ENCODE results near the gene PCSK2.
"Not testable (repeated sequence)": the region's sequence is repeated elsewhere in the genome, so short reads cannot be mapped to it uniquely, and the experiment has no call there.

PCSK2 gene

GRCh38 chr20:17226410-17227218 is at the start of gene PCSK2:
PCSK2 (plus strand) TSS chr20:17227040; CDS start chr20:17227306, 266 bp downstream.
- no peak for DNase-seq

GRCh38 chr20:17177341-17177740 is 49.5 kb upstream of the PCSK2 start:
- no peak for DNase-seq

- no peak for DNase-seq
Observed at GRCh38 chr20:17179840-17180239, 47.0 kb upstream of the PCSK2 start.

DNA sequence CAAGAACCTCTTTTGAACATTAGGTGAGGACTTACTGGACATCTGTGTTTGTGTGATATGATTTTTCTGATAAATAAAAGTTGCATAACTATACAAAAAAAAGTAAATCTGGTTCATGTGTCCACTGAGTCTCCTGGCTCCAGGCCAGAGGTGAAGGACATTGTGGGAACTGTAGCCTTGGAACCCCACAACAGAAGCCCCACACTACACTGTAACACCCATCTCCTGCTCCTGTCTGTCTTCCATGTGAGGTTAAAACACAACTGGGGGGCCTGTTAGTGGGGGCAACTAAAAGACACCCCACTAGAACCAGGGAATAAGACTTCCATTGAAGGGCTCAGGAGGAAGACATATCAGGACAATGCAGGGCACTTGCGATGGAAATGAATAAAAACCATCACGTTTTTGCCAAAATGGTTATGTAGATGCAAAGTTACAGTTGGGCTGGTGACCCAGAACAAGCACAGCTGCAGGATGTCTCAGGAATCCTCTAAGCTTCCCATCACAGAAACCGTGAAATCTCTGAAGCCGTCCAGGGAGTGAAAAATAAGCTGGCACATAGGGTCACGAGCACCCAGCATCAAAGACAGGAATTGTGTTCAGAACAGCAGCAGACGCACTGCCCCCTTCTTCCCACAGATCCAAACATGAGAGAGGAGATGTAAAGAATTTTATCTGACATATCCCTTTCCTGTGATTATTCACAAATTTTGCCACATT is 36.7 kb upstream of the PCSK2 start:
- no peak for DNase-seq

- no peak for DNase-seq
Observed at GRCh38 chr20:17197041-17197440, 29.8 kb upstream of the PCSK2 start.

DNA sequence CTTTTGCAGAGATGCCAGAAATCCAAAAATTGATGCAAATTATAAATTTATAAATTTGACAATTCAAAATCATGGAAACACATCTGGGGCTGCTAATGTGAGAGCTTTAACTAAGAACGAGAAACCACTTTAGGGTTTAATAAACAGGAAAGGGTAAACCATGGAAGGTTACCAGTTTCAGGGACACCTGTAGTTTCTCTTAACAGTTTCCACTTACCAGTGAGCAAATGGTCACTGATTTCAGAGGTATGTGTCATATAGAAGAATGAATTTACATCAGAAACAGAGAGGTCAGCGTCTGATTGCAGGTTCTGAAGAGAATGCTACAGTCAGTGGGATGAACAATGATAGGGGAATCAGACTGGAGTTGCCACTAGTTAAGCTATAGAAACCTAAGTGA is 24.8 kb upstream of the PCSK2 start:
- no peak for DNase-seq

DNA sequence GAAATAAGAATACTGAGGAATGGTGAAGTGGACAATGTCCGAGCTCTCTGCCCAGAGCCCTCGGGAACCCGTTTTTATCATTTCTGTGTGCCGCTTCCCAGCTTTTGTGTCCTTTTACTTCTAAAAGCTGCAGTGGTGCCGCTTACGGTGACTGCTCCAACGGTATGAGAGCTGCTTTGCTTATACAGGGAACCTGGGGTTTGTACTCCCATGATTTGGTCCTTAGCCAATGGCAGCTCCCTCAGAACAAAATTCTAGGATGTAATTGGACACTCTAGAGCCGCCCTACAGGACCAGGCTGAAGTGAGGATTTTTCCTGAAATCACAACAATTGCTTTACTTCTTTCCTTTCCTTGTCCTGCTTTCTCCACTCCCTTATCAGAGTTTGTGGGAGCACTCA is 24.2 kb upstream of the PCSK2 start:
- no peak for DNase-seq

DNA sequence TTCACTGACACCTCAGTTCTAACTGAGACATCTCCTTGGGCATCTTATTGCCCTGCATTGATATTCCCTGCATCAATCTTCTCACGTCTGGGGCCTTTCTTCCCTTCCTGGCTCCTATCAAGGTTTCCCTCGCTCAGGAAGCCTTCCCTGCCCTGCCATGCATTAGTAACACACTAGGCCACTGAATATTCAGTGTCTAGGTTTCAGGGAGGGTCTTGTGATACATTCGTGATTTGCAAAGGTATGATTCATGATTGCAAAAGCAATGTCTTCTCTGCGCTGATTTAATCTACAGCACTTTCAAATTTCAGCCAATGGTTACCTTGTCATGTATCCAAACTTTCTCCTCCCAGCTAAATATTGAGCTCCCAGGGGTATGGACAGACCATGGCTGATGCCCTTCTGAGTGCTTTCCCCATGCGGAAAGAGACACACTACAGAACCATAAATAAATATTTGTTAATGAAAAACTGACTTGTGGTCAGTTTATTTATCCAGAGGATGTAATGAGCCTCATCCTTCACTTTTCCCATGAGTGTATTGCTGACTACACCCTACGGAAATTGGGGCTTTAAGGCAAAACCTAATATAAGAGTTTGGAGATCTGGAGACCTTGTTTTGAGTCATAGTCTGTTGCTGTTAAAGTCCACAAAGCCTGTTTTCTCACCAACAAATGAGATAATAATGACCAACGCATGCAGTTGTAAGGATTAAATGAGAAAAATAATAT is 21.6 kb upstream of the PCSK2 start:
- no peak for DNase-seq

- DNase-seq: no peak
Observed at GRCh38 chr20:17210387-17210786, 16.5 kb upstream of the PCSK2 start.

- no peak for DNase-seq
Observed at GRCh38 chr20:17210983-17211382, 15.9 kb upstream of the PCSK2 start.

DNA sequence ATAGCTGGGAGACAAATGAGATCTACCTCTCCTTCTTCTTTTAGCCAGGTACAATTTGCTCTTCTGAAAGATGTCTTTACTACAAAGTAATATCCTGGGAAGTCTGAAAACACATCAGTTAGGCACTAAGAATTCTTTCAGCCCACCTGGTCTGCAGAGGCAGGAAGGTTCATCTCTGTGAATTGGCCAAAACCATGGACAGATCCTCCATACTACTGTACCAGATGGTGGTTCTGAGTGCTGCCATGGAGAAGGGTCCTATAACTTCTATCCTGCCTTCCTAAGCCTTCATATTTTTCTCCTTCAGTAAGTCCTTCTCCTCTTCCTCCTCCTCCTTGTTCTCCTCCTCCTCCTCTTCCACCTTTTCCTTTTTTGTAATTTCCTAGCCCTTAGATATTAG is 11.7 kb upstream of the PCSK2 start:
- DNase-seq: no peak

DNA sequence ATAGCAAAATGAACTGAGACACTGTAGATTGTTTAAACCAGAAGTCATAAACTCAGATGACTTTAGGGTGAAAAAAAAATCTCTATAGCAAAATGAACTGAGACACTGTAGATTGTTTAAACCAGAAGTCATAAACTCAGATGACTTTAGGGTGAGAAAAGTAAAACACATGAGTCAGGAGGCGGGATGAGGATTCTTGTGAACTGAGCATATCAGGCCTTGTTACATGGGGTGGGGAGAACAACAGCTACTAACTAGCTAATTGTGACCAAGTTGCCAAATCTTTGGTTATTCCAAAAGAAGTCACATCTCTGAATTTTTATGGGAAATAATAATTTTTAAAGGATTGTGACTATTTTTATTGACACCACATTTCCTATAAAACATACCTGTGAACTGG is 7.0 kb upstream of the PCSK2 start:
- DNase-seq: not testable (repeated sequence)

GRCh38 chr20:17223553-17223952 is 3.3 kb upstream of the PCSK2 start:
- no peak for DNase-seq

DNA sequence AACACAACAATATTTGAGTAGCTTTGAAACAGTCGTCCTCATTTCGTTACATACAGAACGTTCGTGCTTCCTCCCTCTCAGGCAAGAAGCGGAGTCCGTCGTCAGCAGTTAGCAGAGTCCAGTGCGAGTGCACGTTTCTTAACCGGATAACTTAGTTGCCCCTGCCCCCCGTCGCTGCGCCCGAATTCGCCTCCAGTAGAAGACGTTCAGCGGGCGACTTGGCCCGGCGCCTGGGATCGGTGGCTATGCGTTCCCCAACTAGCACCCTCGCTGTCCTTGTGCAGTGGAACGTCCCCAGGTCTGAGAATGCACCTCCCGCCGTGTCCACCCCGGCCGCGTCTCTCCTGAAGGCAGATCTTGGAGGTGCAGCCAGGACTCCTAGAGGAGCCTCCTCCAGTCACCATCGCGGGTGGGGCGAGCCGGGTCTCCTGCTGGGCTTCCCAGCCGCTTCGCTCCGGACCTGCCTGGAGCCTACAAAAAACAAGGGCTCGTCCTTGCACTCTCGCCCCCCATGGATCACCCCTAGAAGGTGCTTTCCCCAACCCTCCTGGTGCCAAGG is 910 bp upstream of the PCSK2 start:
- DNase-seq: no peak

DNA sequence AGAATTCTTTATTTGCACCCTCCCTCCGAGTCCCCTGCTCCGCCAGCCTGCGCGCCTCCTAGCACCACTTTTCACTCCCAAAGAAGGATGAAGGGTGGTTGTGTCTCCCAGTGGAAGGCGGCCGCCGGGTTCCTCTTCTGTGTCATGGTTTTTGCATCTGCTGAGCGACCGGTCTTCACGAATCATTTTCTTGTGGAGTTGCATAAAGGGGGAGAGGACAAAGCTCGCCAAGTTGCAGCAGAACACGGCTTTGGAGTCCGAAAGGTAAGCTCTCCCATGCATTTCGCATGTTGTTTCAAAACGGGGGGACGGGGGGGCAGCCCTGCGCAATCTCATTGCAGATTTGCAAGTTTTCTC is 357 bp downstream of the PCSK2 start:
- DNase-seq: no peak

- no peak for DNase-seq
Observed at GRCh38 chr20:17227669-17228623, 1.1 kb downstream of the PCSK2 start.

- no peak for DNase-seq
Observed at GRCh38 chr20:17228624-17229061, 1.8 kb downstream of the PCSK2 start.

DNA sequence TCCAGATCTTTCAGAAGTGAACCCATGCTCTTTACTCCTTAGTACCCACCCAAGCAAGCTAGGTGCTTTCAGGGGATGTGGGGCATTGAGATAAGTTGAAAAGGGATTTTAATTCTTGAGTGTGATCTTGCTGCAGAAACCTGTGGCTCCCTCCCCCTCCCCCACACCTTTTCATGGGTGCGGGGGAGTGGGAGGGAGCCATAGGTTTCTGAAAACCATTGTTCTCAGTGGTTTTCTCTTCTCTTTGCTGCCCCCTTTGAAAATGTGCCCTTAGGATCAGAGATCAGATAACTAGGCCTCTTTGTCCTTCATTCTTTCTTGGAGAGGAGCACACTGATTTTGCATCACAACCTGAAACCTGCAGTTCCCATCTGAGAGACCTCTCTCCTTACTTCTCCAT is 2.4 kb downstream of the PCSK2 start:
- DNase-seq: no peak

GRCh38 chr20:17233626-17234025 is 6.8 kb downstream of the PCSK2 start:
- DNase-seq: no peak

- DNase-seq: no peak
Observed at GRCh38 chr20:17236766-17237165, 9.9 kb downstream of the PCSK2 start.

- DNase-seq: no peak
Observed at GRCh38 chr20:17248224-17248623, 21.4 kb downstream of the PCSK2 start.

DNA sequence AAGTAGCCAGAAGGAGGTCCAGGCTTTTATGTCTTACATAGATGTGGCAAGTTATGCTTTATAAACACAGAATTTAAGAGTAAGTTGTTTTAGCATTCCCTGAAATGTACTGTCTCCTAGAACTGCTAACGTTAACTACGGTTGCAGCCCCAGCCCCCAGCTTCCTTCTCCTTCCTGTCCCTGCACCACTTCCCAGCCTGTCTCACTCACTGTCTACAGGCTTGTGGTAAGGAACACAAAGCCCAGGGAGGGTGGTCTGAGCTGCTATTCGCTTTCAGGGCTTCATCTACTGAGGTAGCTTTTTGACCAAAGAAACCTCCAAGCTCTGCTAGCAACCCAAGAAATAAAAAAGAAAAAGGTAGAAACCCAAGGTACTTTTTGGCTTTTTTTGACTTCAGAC is 35.9 kb downstream of the PCSK2 start:
- no peak for DNase-seq
